Measurements from ENCODE around the gene NF1.
"Not testable (repeated sequence)": the region's sequence is repeated elsewhere in the genome, so short reads cannot be mapped to it uniquely, and the experiment has no call there.

Gene NF1, protein sequence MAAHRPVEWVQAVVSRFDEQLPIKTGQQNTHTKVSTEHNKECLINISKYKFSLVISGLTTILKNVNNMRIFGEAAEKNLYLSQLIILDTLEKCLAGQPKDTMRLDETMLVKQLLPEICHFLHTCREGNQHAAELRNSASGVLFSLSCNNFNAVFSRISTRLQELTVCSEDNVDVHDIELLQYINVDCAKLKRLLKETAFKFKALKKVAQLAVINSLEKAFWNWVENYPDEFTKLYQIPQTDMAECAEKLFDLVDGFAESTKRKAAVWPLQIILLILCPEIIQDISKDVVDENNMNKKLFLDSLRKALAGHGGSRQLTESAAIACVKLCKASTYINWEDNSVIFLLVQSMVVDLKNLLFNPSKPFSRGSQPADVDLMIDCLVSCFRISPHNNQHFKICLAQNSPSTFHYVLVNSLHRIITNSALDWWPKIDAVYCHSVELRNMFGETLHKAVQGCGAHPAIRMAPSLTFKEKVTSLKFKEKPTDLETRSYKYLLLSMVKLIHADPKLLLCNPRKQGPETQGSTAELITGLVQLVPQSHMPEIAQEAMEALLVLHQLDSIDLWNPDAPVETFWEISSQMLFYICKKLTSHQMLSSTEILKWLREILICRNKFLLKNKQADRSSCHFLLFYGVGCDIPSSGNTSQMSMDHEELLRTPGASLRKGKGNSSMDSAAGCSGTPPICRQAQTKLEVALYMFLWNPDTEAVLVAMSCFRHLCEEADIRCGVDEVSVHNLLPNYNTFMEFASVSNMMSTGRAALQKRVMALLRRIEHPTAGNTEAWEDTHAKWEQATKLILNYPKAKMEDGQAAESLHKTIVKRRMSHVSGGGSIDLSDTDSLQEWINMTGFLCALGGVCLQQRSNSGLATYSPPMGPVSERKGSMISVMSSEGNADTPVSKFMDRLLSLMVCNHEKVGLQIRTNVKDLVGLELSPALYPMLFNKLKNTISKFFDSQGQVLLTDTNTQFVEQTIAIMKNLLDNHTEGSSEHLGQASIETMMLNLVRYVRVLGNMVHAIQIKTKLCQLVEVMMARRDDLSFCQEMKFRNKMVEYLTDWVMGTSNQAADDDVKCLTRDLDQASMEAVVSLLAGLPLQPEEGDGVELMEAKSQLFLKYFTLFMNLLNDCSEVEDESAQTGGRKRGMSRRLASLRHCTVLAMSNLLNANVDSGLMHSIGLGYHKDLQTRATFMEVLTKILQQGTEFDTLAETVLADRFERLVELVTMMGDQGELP (N-terminal part only)

DNA sequence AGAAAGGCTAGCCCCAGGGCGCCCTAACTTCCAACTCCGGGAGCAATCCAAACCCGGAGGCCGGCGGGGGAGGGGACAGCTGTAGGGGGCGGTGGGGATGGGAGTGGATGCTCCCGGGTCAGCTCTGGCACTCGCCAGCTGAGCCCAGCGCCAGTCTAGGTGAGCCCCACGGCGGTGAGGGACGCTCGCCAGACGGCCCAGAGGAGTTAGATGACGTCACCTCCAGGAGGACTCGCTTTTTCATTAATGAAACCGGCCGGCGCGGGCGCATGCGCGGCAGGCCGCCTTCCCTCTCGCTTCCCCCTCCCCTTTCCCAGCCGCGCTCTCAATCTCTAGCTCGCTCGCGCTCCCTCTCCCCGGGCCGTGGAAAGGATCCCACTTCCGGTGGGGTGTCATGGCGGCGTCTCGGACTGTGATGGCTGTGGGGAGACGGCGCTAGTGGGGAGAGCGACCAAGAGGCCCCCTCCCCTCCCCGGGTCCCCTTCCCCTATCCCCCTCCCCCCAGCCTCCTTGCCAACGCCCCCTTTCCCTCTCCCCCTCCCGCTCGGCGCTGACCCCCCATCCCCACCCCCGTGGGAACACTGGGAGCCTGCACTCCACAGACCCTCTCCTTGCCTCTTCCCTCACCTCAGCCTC, at the start of gene NF1:
TSS of gene NF1 (plus strand) at position 378 of the 636 bp plus-strand sequence. CDS start 333 bp downstream, outside the sequence.
- DNase-seq (ENCODE audit: low read depth): peak; percentile 91

DNA sequence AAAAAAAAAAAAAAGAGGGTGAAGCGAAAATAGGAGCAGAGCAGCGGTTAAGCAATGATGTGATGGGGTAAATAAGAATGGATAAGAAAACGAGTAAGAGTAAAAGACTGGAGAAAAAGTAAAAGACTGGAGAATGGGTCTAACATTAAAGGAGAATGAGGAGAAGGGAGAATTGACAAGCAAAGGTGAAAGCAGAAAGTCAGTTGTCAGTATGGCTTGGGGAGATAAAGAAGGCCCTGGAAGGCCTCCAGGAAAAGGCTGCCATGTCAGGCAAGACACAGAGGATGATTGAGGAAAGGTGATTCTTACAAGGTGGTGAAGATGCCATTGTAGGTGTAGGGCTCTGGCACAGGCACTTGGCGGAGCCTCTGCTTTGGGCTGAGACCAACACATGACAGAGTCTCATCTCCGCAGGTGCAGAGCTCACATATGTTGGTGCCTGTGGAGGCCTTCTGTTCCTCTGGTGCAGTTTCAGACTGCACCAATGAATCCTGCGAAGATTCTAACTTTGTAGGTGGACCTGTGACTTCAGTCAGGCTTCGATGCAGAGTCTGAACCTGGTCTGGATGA, 47.8 kb upstream of the NF1 start:
- DNase-seq (ENCODE audit: low read depth): not testable (repeated sequence)

DNA sequence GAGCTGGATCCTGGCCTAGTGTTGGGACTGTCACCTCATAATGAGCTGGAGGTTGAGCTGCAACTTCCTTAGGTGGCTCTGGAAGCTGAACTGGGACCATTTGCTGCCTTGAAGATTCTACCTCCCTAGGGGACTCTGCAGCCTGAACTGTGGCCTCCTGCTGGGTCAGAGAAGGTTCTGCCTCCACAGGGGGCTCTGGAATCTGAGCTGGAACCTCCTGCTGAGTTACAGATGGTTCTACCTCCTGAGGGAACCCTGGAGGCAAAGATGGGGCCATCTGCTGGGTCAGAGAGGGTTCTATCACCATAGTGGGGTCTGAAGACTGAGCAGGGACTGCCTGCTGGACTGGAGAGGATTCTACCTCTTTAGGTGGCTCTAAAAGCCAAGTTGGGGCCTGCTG, 46.6 kb upstream of the NF1 start:
- no peak for DNase-seq (ENCODE audit: low read depth)

DNA sequence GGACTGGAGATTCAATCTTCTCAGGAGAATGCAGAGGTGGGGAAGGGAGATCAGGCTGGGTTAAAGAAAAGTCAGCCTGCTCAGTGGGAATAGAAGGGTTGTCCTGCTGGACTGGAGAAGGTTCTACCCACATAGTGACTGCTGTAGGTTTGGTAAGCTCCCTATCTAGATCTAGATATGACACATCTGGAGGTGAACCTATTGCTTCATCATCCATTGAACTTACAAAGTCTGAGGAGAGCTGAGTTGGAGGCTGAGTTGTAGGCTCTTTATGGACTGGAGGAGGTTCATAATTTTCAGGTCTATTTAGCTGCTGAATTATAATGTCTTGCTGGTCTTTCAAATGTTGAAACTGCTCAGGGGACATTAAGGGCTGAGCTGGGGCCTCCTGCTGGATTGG, 46.0 kb upstream of the NF1 start:
- DNase-seq (ENCODE audit: low read depth): peak; percentile 82

DNA sequence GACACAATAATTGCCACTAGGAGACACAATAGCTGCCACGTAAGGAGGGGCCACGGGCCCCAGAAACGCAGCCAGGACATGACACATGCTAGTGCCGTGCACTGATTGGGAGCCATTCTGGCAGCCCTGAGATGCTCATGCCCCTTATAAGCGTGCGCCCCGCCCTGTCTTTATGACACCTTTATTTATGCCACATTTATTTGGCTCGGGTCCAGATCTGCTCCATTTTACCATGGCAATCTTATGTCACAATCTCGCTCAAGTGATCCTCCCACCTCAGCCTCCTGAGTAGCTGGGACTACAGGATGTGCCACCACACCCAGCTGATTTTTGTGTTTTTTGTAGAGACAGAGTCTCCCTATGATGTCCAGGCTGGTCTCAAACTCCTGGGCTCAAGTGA, 43.8 kb upstream of the NF1 start:
- DNase-seq (ENCODE audit: low read depth): no peak

DNA sequence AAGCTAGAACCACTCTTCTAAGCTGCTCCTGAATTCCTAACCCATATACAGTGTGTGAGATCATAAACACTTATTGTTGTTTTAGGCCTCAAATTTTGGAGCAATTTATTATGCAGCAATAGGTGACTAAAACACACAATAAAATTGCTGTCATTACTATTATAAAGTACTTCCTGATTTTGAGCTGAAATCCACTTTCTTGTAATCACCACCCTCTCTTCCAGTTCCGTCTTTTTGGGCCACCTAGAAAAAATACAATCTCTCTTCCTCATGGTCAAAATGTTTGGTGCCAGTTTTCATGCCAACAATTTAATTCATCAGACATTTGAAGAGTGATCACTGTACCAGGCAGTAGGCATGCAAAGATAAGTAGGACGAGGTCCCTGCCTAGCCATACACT, 43.3 kb upstream of the NF1 start:
- no peak for DNase-seq (ENCODE audit: low read depth)

DNA sequence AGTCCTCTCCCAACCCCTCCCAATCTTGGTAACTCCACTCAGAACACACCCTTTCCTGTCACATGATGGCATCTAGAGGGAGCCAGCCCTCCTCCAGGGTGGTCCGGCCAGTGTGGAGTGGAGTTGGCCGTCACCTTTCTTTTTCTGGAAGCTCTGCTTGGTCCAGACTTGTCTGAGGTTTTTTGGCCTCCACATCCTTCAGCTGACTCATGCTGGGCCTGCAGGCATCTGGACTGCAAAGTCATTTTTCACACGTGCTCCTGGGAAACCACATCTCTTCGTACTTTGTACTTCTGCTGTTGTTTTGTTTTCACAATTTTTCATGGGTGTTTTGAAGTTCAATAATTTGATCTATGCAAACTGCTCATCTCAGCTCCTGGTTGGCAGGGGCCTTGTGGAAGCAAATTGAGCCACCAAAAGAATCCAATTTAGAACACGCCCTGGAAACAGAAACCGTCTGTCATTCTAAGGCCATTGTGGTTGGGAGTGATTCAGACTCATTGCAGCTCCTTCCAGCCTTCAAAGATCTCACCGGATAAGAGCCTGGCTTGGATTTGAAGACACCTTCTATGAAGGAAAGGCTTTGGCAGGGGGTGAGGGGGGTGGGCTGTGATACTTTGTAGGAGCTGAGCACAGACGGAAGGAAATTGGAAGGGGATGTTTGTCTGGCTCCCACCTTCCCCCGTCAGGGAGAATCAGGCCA, 42.4 kb upstream of the NF1 start:
- peak; percentile 96 for DNase-seq (ENCODE audit: low read depth)

DNA sequence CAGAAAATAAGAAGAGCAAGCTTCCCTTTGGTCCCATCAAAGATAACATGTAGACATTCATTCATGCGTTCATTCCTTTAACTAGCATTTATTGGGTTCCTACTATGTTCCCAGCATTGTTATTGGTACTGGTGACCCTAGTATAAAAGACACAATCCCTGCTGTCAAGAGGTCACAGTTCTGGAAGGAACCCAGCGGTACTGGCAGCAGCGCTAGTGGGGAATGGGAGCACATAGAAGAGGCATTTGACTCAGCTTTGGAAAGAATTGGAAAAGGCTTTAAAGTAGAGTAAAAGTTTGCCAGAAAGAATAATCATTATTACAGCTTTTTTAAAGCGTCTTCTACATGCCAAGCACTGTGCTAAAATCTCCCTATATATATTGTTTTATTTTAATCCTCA, 41.7 kb upstream of the NF1 start:
- DNase-seq (ENCODE audit: low read depth): no peak

DNA sequence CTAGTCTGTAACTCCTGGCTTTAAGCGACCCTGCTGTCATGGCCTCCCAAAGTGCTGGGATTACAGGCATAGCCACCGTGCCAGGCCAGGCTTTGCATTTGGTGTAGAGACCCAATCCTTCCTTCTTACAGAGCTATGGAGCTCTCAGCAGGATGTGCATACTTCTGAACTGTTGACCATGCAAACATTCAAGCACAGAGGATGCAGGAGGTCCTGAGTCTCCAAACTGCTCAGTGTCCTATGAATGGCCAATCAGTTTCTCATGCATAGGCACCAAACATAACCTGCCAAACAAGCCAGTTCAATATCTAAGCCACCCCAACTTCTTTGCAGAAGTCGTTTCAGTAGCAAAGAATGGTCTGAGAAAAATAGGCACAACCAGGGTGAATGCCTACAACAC, 40.0 kb upstream of the NF1 start:
- DNase-seq (ENCODE audit: low read depth): no peak

DNA sequence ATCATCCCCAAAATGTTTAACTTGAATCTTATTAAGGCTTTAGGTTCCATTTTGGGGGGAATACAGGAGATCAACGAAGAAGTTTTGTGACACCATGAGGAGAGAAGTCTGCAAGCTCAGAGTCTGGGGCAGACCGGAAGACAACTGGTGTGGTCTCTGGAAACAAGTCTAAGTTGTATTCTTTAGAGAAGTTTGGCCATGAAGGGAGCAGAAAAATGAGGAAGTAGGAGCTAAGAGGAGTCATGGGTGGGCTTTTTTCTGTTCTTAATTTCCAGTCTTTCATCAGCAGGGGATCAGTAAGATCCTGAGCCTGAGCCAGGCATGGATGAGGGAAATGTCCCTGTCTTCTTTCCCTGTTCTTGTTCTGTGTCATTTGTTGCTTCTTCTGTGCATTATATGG, 35.8 kb upstream of the NF1 start:
- DNase-seq (ENCODE audit: low read depth): no peak

DNA sequence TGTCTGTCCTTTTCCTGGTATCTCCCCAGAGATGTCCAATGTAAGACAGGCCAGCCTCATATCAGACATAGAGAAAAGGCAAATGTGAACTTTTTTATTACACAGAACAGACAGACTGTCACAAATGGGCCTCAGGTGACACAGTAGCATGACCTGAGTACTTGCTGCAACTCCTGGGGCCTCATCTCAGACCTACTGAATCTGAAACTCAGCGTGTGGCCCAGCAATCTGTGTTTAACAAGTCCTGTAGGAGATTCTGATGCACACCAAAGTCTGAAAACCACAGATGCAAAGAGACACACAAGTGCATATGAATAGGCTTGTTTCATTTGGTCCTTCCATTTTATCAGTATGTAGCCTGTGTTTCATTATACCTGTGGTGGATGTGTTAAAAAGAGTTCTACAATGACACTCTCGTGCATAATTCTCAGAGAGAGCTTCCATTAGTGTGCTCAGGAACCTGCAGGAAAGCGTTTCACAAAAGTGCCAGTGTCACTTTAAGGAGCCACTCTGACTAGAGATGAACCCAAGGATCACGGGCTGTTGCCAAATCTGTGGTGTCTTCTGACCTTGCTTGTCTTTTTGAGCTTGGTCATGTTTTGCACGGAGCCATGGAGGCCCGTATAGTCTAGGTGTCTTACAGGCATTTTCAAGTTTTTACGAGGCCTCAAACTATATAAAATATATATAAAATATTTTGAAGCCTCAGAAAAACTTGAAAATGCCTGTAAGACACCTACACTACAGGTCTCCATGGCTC, 33.8 kb upstream of the NF1 start:
- no peak for DNase-seq (ENCODE audit: low read depth)

DNA sequence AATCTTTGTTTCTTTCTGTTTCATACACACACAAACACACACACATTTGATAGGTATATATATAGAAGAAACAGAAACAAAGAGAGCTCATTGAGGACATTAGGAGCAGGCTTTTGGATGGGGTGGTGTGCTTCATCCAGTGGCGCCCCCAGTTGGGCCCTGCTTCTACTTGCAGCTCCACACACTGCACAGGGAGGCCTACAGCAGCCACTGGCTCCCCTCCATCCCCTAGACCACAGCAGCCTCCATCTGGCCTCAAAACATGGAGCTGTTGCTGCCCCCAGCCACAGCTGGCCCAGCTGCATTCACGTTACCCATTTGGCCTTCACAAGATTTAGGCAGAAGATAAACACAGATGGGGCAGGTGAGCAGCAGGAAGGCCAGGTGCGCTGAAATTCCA, 33.1 kb upstream of the NF1 start:
- no peak for DNase-seq (ENCODE audit: low read depth)

DNA sequence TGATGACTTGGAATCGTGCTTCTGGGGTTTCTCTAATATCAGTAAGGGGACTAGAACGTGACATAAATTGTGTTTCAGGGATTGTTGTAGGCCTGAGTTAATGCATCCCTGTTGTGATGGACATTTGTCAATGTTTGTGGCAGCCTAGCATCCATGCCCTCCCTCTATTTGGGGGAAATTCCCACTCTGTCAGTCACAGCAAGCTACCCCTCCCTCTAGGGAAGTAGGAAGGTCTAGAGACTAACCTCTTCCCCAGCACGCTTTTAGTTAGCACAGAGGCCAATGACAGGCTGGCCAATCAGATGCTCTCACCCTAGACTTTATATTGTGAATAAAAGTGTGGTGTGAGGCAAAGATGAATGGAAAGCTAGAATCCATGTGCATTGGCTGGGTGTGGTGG, 32.4 kb upstream of the NF1 start:
- no peak for DNase-seq (ENCODE audit: low read depth)

DNA sequence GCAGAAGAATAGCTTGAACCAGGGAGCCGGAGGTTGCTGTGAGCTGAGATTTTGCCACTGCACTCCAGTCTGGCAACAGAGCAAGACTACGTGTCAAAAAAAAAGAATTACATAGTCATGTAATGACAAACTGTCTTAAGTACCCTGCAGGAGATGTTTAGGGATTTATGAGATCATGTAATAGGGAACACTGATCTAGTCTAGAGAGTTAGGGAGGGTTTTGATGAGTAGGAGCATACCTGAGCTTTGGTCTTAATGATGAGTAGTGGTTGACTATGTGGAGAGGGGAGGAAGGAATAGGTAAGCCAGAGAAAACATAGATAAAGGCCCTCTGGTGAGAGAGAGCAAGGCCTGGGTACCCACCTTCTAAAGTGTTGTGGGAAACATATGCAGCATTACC, 30.1 kb upstream of the NF1 start:
- no peak for DNase-seq (ENCODE audit: low read depth)

DNA sequence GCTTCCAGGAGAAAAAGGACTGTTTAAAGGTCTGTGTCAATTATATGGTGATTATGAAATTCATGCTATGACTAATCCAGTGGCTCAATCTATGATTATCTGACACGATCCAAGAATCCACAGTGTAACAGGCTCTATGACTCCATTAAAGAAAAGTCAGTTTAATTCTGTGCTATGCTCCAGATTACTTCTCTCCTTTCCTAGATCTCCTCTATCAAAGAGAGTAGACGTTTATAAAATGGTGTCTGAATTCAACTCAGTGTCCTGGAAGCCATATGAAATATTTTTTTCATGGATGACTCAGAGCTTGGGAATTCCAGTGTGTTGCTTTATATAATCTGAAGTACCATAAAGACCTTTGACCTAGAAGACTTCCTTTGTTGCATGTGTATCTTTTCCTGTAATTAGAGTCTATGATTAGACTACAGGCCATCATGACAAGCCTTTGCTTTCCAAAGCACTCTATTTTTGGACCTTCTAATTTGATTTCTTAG, 27.0 kb upstream of the NF1 start:
- DNase-seq (ENCODE audit: low read depth): peak; percentile 86

DNA sequence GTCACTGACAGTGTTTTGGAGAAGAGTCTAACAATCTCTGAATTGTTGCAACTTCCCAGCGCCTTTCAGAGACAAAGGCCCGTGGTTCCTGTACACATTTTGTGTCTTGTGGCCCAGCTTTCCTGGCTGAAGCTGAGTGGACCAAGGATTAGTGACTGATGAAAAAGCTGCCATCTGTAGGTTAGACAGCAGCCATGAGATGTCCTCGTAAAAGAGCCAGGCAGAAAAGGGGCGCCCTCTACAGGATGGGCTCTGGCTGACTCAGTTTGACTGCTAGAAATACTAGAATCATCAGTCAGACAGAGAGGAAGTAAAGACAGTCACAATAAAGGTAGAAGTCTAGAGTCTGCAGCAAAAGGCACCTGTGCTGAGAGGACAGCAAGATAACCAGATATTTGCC, 26.5 kb upstream of the NF1 start:
- DNase-seq (ENCODE audit: low read depth): no peak

DNA sequence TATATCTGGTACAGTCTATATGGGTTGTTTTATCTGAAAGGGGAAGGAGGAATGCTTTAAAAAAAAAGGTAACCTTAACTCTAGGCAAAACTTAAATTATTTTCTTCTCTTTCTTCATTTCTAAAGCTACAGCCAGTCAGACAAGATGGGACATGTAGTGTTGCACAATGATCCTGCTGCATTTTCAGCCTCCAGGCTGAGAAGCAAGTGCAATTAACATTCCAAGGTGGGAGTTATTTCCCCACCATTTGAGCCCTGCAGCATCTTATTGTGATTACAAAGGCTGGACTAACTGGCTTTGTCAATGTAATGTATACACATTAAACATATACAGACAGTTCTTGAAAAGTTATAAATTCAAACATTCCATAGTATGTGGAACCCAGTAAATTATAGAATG, 22.6 kb upstream of the NF1 start:
- DNase-seq (ENCODE audit: low read depth): peak; percentile 83

DNA sequence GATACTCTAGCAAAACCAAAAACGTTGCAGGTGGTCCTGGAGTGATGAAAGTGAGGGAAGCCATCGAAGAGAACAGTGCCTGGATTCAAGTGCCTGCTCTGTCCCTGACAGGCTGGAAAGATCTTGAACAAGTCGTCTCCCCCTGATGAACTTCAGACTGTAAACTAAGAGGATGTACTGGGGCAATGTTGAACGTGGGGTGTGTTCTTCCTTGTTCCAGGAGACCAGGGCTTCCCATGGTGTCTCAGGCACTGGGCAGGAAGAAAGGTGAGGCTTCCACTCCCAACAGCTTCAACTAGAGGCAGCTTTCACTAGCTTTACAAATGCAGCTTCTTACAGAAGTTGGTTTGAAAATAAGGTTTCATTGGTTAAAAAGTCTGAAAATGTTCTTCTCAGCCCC, 21.4 kb upstream of the NF1 start:
- DNase-seq (ENCODE audit: low read depth): no peak

DNA sequence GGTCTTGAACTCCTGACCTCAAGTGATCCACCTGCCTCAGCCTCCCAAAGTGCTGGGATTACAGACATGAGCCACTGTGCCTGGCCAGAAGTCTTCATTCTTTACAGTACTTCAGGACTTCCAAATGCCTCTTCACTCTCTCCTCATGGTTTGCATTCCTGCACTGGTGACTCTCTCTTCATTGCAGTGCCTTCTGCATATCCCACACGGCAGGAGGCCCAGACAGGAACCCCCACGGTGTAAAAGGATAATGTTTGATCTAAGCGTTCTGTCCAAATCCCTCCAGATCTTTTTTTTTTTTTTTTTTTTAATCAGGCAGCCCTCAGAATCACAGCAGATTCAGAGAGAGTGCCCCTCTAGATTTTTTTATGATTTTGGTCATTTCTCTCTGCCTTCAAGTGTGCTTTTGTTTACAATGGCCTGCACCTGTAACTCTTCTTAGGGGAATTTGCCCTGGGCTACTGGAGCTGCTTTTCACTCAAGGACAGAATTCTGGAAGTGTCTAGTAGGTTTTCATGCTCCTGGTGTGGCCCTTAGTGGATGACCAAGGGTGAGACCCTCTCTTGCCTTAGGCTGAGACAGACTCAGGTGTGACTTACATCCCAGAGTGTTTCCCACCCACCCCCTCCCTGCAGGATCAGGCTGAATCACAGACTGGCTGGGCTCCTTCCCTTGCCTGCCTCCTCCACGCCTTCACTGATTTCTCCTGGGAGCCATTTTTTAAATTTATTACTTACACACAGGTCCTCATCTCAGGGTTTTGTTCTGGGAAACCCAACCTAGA, 19.8 kb upstream of the NF1 start:
- peak; percentile 37 for DNase-seq (ENCODE audit: low read depth)

Measured in amniotic epithelial cell (primary cell).